ENCODE data around the gene WDHD1. TPM values are rescaled to one million over a fixed set of nuclear protein-coding genes. Genes with fewer than 3 reads are reported as not detected.
"Not testable (repeated sequence)": the region's sequence is repeated elsewhere in the genome, so short reads cannot be mapped to it uniquely, and the experiment has no call there.

Gene WDHD1
- total and polyA plus RNA-seq, 5 donors from 2014 or later, result 1.7 to 4.7 (median 3.1) TPM

GRCh38 chr14:54919330-54919729, 107.6 kb downstream of the WDHD1 start:
- no peak overlapping the region for H3K4me3 ChIP-seq (ENCODE audit: low read depth, low read length)
- H3K36me3 Mint-ChIP-seq, result no peaks in the 10 kb centered on the region
- H3K36me3 ChIP-seq (ENCODE audit: control insufficient read depth, insufficient read depth, low read length), result no peaks in the 10 kb centered on the region
- H3K9me3 Mint-ChIP-seq, result no peaks in the 10 kb centered on the region
- ATAC-seq (ENCODE audit: low read depth in 2 of 2), result no peak
- DNase-seq, result no peak
- peaks cover 10% of the 10 kb centered on the region for H3K27me3 Mint-ChIP-seq
- H3K27ac ChIP-seq (ENCODE audit: insufficient read depth, low read length, poor library complexity, severe bottlenecking), result no peak overlapping the region
- H3K4me3 Mint-ChIP-seq, result no peak overlapping the region
- no peaks in the 10 kb centered on the region for H3K9me3 ChIP-seq (ENCODE audit: control insufficient read depth in 2 of 2, low read length in 2 of 2)
- peaks cover 6 to 13% (median 9%) of the 10 kb centered on the region in 4 donors for H3K4me1 Mint-ChIP-seq
- no peaks in the 10 kb centered on the region for H3K27me3 ChIP-seq (ENCODE audit: control insufficient read depth, insufficient read depth, low read length)
- peaks cover 8% of the 10 kb centered on the region for H3K4me1 ChIP-seq (ENCODE audit: control insufficient read depth, insufficient read depth, low read length, poor library complexity, severe bottlenecking)
- H3K27ac Mint-ChIP-seq, result no peak overlapping the region

GRCh38 chr14:54918427-54918826, 108.5 kb downstream of the WDHD1 start:
- no peak overlapping the region for H3K4me3 Mint-ChIP-seq
- no peak overlapping the region for H3K27ac Mint-ChIP-seq
- Histone ChIP-seq H3K4me1 (ENCODE audit: control insufficient read depth, insufficient read depth, low read length, poor library complexity, severe bottlenecking) (peaks cover 8% of the 10 kb centered on the region), H3K27me3 (ENCODE audit: control insufficient read depth, insufficient read depth, low read length) (no peaks in the 10 kb centered on the region), H3K9me3 (ENCODE audit: control insufficient read depth in 2 of 2, low read length in 2 of 2) (no peaks in the 10 kb centered on the region), H3K4me3 (ENCODE audit: low read depth, low read length) (no peak overlapping the region), H3K27ac (ENCODE audit: insufficient read depth, low read length, poor library complexity, severe bottlenecking) (no peak overlapping the region), H3K36me3 (ENCODE audit: control insufficient read depth, insufficient read depth, low read length) (no peaks in the 10 kb centered on the region)
- no peak for DNase-seq
- H3K9me3 Mint-ChIP-seq, result no peaks in the 10 kb centered on the region
- ATAC-seq (ENCODE audit: low read depth in 2 of 2), result no peak
- H3K4me1 Mint-ChIP-seq, result peaks cover 6 to 13% (median 9%) of the 10 kb centered on the region in 4 donors
- H3K36me3 Mint-ChIP-seq, result no peaks in the 10 kb centered on the region
- peaks cover 10% of the 10 kb centered on the region for H3K27me3 Mint-ChIP-seq

- Mint-ChIP-seq H3K27ac (no peak overlapping the region), H3K4me1 (peaks cover 0 to 6% (median 0%) of the 10 kb centered on the region in 4 donors), H3K27me3 (peaks cover 10% of the 10 kb centered on the region), H3K9me3 (no peaks in the 10 kb centered on the region), H3K36me3 (no peaks in the 10 kb centered on the region), H3K4me3 (no peak overlapping the region)
- Histone ChIP-seq H3K27me3 (ENCODE audit: control insufficient read depth, insufficient read depth, low read length) (no peaks in the 10 kb centered on the region), H3K9me3 (ENCODE audit: control insufficient read depth in 2 of 2, low read length in 2 of 2) (no peaks in the 10 kb centered on the region), H3K36me3 (ENCODE audit: control insufficient read depth, insufficient read depth, low read length) (no peaks in the 10 kb centered on the region), H3K27ac (ENCODE audit: insufficient read depth, low read length, poor library complexity, severe bottlenecking) (no peak overlapping the region), H3K4me1 (ENCODE audit: control insufficient read depth, insufficient read depth, low read length, poor library complexity, severe bottlenecking) (no peaks in the 10 kb centered on the region), H3K4me3 (ENCODE audit: low read depth, low read length) (no peak overlapping the region)
- no peak for DNase-seq
- no peak for ATAC-seq (ENCODE audit: low read depth in 2 of 2)
These were observed 110.8 kb downstream of the WDHD1 start for GRCh38 chr14:54916101-54916500.

- DNase-seq, result no peak
- no peak overlapping the region for H3K4me3 Mint-ChIP-seq
- H3K4me1 Mint-ChIP-seq, result peaks cover 7 to 17% (median 14%) of the 10 kb centered on the region in 4 donors
- H3K9me3 Mint-ChIP-seq, result no peaks in the 10 kb centered on the region
- peaks cover under 1% of the 10 kb centered on the region for H3K27me3 Mint-ChIP-seq
- no peaks in the 10 kb centered on the region for H3K36me3 Mint-ChIP-seq
- ATAC-seq (ENCODE audit: low read depth in 2 of 2), result no peak
- Histone ChIP-seq H3K9me3 (ENCODE audit: control insufficient read depth in 2 of 2, low read length in 2 of 2) (no peaks in the 10 kb centered on the region), H3K4me1 (ENCODE audit: control insufficient read depth, insufficient read depth, low read length, poor library complexity, severe bottlenecking) (no peaks in the 10 kb centered on the region), H3K27me3 (ENCODE audit: control insufficient read depth, insufficient read depth, low read length) (no peaks in the 10 kb centered on the region), H3K27ac (ENCODE audit: insufficient read depth, low read length, poor library complexity, severe bottlenecking) (no peak overlapping the region), H3K4me3 (ENCODE audit: low read depth, low read length) (no peak overlapping the region), H3K36me3 (ENCODE audit: control insufficient read depth, insufficient read depth, low read length) (no peaks in the 10 kb centered on the region)
- H3K27ac Mint-ChIP-seq, result peak overlapping the region in 1 of 3 donors; percentile 15
These were observed 116.9 kb downstream of the WDHD1 start for GRCh38 chr14:54909817-54910558.

- H3K27ac Mint-ChIP-seq; H3K4me3 ChIP-seq (ENCODE audit: low read depth, low read length); ATAC-seq (ENCODE audit: low read depth in 2 of 2); H3K4me1 ChIP-seq (ENCODE audit: control insufficient read depth, insufficient read depth, low read length, poor library complexity, severe bottlenecking); H3K36me3 ChIP-seq (ENCODE audit: control insufficient read depth, insufficient read depth, low read length); H3K27ac ChIP-seq (ENCODE audit: insufficient read depth, low read length, poor library complexity, severe bottlenecking); H3K9me3 ChIP-seq (ENCODE audit: control insufficient read depth in 2 of 2, low read length in 2 of 2); H3K9me3 Mint-ChIP-seq; H3K27me3 ChIP-seq (ENCODE audit: control insufficient read depth, insufficient read depth, low read length); DNase-seq; H3K4me3 Mint-ChIP-seq; H3K27me3 Mint-ChIP-seq; H3K36me3 Mint-ChIP-seq: not testable (repeated sequence)
- H3K4me1 Mint-ChIP-seq, result peaks cover 7 to 17% (median 14%) of the 10 kb centered on the region in 4 donors
These were observed 117.9 kb downstream of the WDHD1 start for GRCh38 chr14:54908973-54909372.

GRCh38 chr14:54908190-54908589, 118.7 kb downstream of the WDHD1 start:
- DNase-seq (peak in 2 of 3 donors; percentile 4 to 72), ATAC-seq (ENCODE audit: low read depth in 2 of 2) (peak; percentile 22 to 34)
- peak overlapping the region in 3 of 4 donors; percentile 36 to 68 (median 63) for H3K4me3 Mint-ChIP-seq
- peak overlapping the region; percentile 47 for H3K4me3 ChIP-seq (ENCODE audit: low read depth, low read length)
- H3K27ac Mint-ChIP-seq, result peak overlapping the region; percentile 20 to 53 (median 27)
- H3K4me1 ChIP-seq (ENCODE audit: control insufficient read depth, insufficient read depth, low read length, poor library complexity, severe bottlenecking), result no peaks in the 10 kb centered on the region
- H3K27ac ChIP-seq (ENCODE audit: insufficient read depth, low read length, poor library complexity, severe bottlenecking), result no peak overlapping the region
- H3K9me3 Mint-ChIP-seq, result no peaks in the 10 kb centered on the region
- H3K27me3 Mint-ChIP-seq, result no peaks in the 10 kb centered on the region
- no peaks in the 10 kb centered on the region for H3K36me3 ChIP-seq (ENCODE audit: control insufficient read depth, insufficient read depth, low read length)
- peaks cover 7 to 18% (median 16%) of the 10 kb centered on the region in 4 donors for H3K4me1 Mint-ChIP-seq
- H3K36me3 Mint-ChIP-seq, result no peaks in the 10 kb centered on the region
- H3K27me3 ChIP-seq (ENCODE audit: control insufficient read depth, insufficient read depth, low read length), result no peaks in the 10 kb centered on the region
- no peaks in the 10 kb centered on the region for H3K9me3 ChIP-seq (ENCODE audit: control insufficient read depth in 2 of 2, low read length in 2 of 2)

GRCh38 chr14:54906075-54906474, 120.8 kb downstream of the WDHD1 start:
- Mint-ChIP-seq H3K4me3 (peak overlapping the region in 2 of 4 donors; percentile 26 to 61), H3K27me3 (no peaks in the 10 kb centered on the region), H3K36me3 (no peaks in the 10 kb centered on the region), H3K4me1 (peaks cover 9 to 22% (median 19%) of the 10 kb centered on the region in 4 donors), H3K27ac (no peak overlapping the region), H3K9me3 (no peaks in the 10 kb centered on the region)
- Histone ChIP-seq H3K9me3 (ENCODE audit: control insufficient read depth in 2 of 2, low read length in 2 of 2) (no peaks in the 10 kb centered on the region), H3K27me3 (ENCODE audit: control insufficient read depth, insufficient read depth, low read length) (no peaks in the 10 kb centered on the region), H3K4me1 (ENCODE audit: control insufficient read depth, insufficient read depth, low read length, poor library complexity, severe bottlenecking) (peaks cover 7% of the 10 kb centered on the region), H3K27ac (ENCODE audit: insufficient read depth, low read length, poor library complexity, severe bottlenecking) (no peak overlapping the region), H3K4me3 (ENCODE audit: low read depth, low read length) (no peak overlapping the region), H3K36me3 (ENCODE audit: control insufficient read depth, insufficient read depth, low read length) (no peaks in the 10 kb centered on the region)
- DNase-seq, result no peak
- ATAC-seq (ENCODE audit: low read depth in 2 of 2), result no peak

Data from CD4-positive, CD25-positive, alpha-beta regulatory T cell (primary cell).